DND-41 (cell line): ENCODE measurements around the gene SLC23A1.

Experiments
- ATAC-seq: fragments of 200-7000 bp; cut with Tn5 transposase; 3 replicates; pipeline ENCODE4 v1.9.1; 2021; ENCODE audit warnings: low read depth; ENCODE audit not compliant: insufficient read depth
- DNase-seq: peaks from one replicate; pipeline ENCODE4 v3.0.0-alpha.2; 2020
- H2AFZ ChIP-seq: 2 replicates; pipeline ENCODE4 v1.6.0; 2012; ENCODE audit warnings: low read depth, low read length
- H3K27ac ChIP-seq: 2 replicates; pipeline ENCODE4 v1.5.1; 2012; ENCODE audit warnings: low read length, inconsistent platforms
- H3K27me3 ChIP-seq: fragments of 200-600 bp; sonication (generic); 2 replicates; pipeline ENCODE4 v1.6.0; 2012; ENCODE audit warnings: low read length, mild to moderate bottlenecking, inconsistent platforms; ENCODE audit not compliant: insufficient read depth, poor library complexity
- H3K36me3 ChIP-seq: 2 replicates; pipeline ENCODE4 v1.5.1; 2012; ENCODE audit warnings: low read length, inconsistent platforms; ENCODE audit not compliant: insufficient read depth
- H3K4me1 ChIP-seq: 2 replicates; pipeline ENCODE4 v1.5.1; 2012; ENCODE audit warnings: mild to moderate bottlenecking, low read length; ENCODE audit not compliant: insufficient read depth
- H3K4me2 ChIP-seq: 2 replicates; pipeline ENCODE4 v1.6.0; 2012; ENCODE audit warnings: mild to moderate bottlenecking, moderate library complexity, low read length, inconsistent platforms; ENCODE audit not compliant: insufficient read depth
- H3K4me3 ChIP-seq, 2 experiments: fragments of 200-600 bp in 1 of 2; shearing (Covaris generic) in 1 of 2; 2 replicates each; pipeline ENCODE4 v1.5.1; 2012 to 2016; ENCODE audit warnings: inconsistent platforms in 2 of 2, low read length in 2 of 2, mild to moderate bottlenecking in 2 of 2, low read depth in 1 of 2, moderate library complexity in 1 of 2
- H3K79me2 ChIP-seq: 2 replicates; pipeline ENCODE4 v1.6.0; 2012; ENCODE audit warnings: low read length, inconsistent platforms; ENCODE audit not compliant: insufficient read depth
- H3K9ac ChIP-seq: 2 replicates; pipeline ENCODE4 v1.6.0; 2012; ENCODE audit warnings: low read depth, mild to moderate bottlenecking, inconsistent platforms, low read length, moderate library complexity
- H3K9me3 ChIP-seq: 2 replicates; pipeline ENCODE4 v1.5.1; 2012; ENCODE audit warnings: low read length, moderate library complexity, mild to moderate bottlenecking, inconsistent platforms; ENCODE audit not compliant: insufficient read depth, severe bottlenecking
- H4K20me1 ChIP-seq: 2 replicates; pipeline ENCODE4 v1.6.0; 2012; ENCODE audit warnings: low read length; ENCODE audit not compliant: insufficient read depth
- CTCF ChIP-seq: IDR thresholded peaks from 2 replicates; pipeline ENCODE4 v1.5.1; 2012; ENCODE audit warnings: borderline replicate concordance, low read length, moderate library complexity, mild to moderate bottlenecking; ENCODE audit not compliant: poor library complexity, severe bottlenecking; ENCODE audit errors: extremely low read depth
- EZH2 ChIP-seq: IDR thresholded peaks from 3 replicates; pipeline ENCODE4 v1.6.1; 2012; ENCODE audit warnings: borderline replicate concordance, low read depth, mild to moderate bottlenecking, moderate library complexity, low read length, inconsistent platforms; ENCODE audit not compliant: severe bottlenecking

SLC23A1 gene

GRCh38 chr5:139403418-139403786 is 20.3 kb upstream of the SLC23A1 start:
- peaks cover 26% of the 10 kb centered on the region for H3K4me1 ChIP-seq
- no peak for TF ChIP-seq CTCF
- TF ChIP-seq EZH2 = no peak
- DNase-seq (no peak), ATAC-seq (no peak; the same call in 2 of the 3 replicates)
- H3K79me2 ChIP-seq = 0 out of 2 replicates have a peak, but pooled peaks cover 4% of the 10 kb centered on the region
- H3K27ac ChIP-seq = peak overlapping the region; percentile 88
- H2AFZ ChIP-seq = peak overlapping the region; percentile 63
- peak overlapping the region; percentile 65 for H3K9ac ChIP-seq
- H3K36me3 ChIP-seq = no peaks in the 10 kb centered on the region
- H3K27me3 ChIP-seq = no peaks in the 10 kb centered on the region
- no peaks in the 10 kb centered on the region for H3K9me3 ChIP-seq
- 0 out of 2 replicates have a peak, but pooled peaks cover 3% of the 10 kb centered on the region for H4K20me1 ChIP-seq
- H3K4me3 ChIP-seq = peak overlapping the region; percentile 20 to 67; a peak in 3 of 4 replicates
- peak overlapping the region; percentile 89 for H3K4me2 ChIP-seq

- ATAC-seq (no peak), DNase-seq (peak; percentile 56)
- H3K9ac ChIP-seq = peak overlapping the region; percentile 65
- H3K27ac ChIP-seq = peak overlapping the region; percentile 88
- H3K9me3 ChIP-seq = no peaks in the 10 kb centered on the region
- H3K27me3 ChIP-seq = no peaks in the 10 kb centered on the region
- 0 out of 2 replicates have a peak, but pooled peaks cover 3% of the 10 kb centered on the region for H4K20me1 ChIP-seq
- TF ChIP-seq EZH2 (no peak), CTCF (peak; percentile 76)
- H3K79me2 ChIP-seq = 0 out of 2 replicates have a peak, but pooled peaks cover 4% of the 10 kb centered on the region
- peak overlapping the region; percentile 20 to 67; a peak in 2 of 4 replicates for H3K4me3 ChIP-seq
- peaks cover 26% of the 10 kb centered on the region for H3K4me1 ChIP-seq
- no peaks in the 10 kb centered on the region for H3K36me3 ChIP-seq
- H3K4me2 ChIP-seq = peak overlapping the region; percentile 89
- H2AFZ ChIP-seq = no peak overlapping the region
These were observed 19.6 kb upstream of the SLC23A1 start for GRCh38 chr5:139402561-139403158.

- H2AFZ ChIP-seq = no peak overlapping the region
- ATAC-seq = no peak
- H3K4me2 ChIP-seq = no peak overlapping the region
- H3K27ac ChIP-seq = no peak overlapping the region
- H3K4me3 ChIP-seq = no peak overlapping the region
- H3K27me3 ChIP-seq = no peaks in the 10 kb centered on the region
- H3K9me3 ChIP-seq = no peaks in the 10 kb centered on the region
- H3K79me2 ChIP-seq = 0 out of 2 replicates have a peak, but pooled peaks cover 4% of the 10 kb centered on the region
- DNase-seq = no peak
- H3K9ac ChIP-seq = no peak overlapping the region
- TF ChIP-seq CTCF (no peak), EZH2 (no peak)
- peaks cover 6% of the 10 kb centered on the region; the same call in 1 of the 2 replicates for H3K36me3 ChIP-seq
- peaks cover 29% of the 10 kb centered on the region for H3K4me1 ChIP-seq
- H4K20me1 ChIP-seq = peaks cover 6% of the 10 kb centered on the region; the same call in 1 of the 2 replicates
These were observed 18.4 kb upstream of the SLC23A1 start for GRCh38 chr5:139401546-139401945.
